ENCODE results near the gene PLPPR5. TPM values are rescaled to one million over a fixed set of nuclear protein-coding genes. Genes with fewer than 3 reads are reported as not detected.

PLPPR5 gene
- total and polyA plus RNA-seq, 2 of the 4 experiments (the other 2 are of a cell fraction), result under 0.01 to 0.05 TPM

- H4K8ac ChIP-seq (ENCODE audit: low read depth in 2 of 2, low read length in 2 of 2), result no peak overlapping the region
- DNase-seq, result no peak
- H3K36me3 ChIP-seq (ENCODE audit: control insufficient read depth, insufficient read depth, low read length), result no peaks in the 10 kb centered on the region
- no peak overlapping the region for H2BK15ac ChIP-seq (ENCODE audit: low read depth, low read length)
- no peak overlapping the region for H3K56ac ChIP-seq (ENCODE audit: extremely low read depth, insufficient read depth, low read length)
- no peak overlapping the region for H3K27ac ChIP-seq (ENCODE audit: insufficient read depth, low read length)
- no peaks in the 10 kb centered on the region for H3K27me3 ChIP-seq (ENCODE audit: control insufficient read depth, insufficient read depth, low read length)
- H2BK120ac ChIP-seq (ENCODE audit: low read depth, low read length), result no peak overlapping the region
- H4K20me1 ChIP-seq (ENCODE audit: insufficient read depth, low read length), result no peaks in the 10 kb centered on the region
- H3K4ac ChIP-seq (ENCODE audit: low read depth, low read length), result no peak overlapping the region
- no CpG with 5 or more reads among the region's 4 CpGs for WGBS, 2 experiments (ENCODE audit: extremely low coverage in 2 of 2, insufficient read length in 1 of 2)
- no peak overlapping the region for H3K18ac ChIP-seq (ENCODE audit: low read depth, low read length)
- no peak for ATAC-seq (ENCODE audit: low read depth)
- H4K91ac ChIP-seq (ENCODE audit: insufficient read depth, low read depth, low read length), result no peak overlapping the region
- no peaks in the 10 kb centered on the region for H3K9me3 ChIP-seq (ENCODE audit: control insufficient read depth, insufficient read depth, low read length)
- H3K79me1 ChIP-seq (ENCODE audit: low read depth in 1 of 2, low read length in 2 of 2), result no peaks in the 10 kb centered on the region
- no peaks in the 10 kb centered on the region for H3K9me1 ChIP-seq (ENCODE audit: insufficient read depth, low read length)
- intact Hi-C loops (cut with micrococcal nuclease), result loop anchor here (10.0 kb wide), 2 partner anchors 823 to 853 kb away; no protein-coding TSS in a partner anchor
- CTCF ChIA-PET, result no interaction called here
- H3K14ac ChIP-seq (replicated peaks; ENCODE audit: low read depth, low read length), result no peak overlapping the region
- no peak overlapping the region for H2BK20ac ChIP-seq (ENCODE audit: low read depth, low read length)
- no peak overlapping the region for H3K4me2 ChIP-seq (ENCODE audit: low read depth, low read length)
- H2AK5ac ChIP-seq (ENCODE audit: low read depth, low read length), result no peak overlapping the region
- H2BK5ac ChIP-seq (ENCODE audit: low read depth, low read length, poor library complexity, severe bottlenecking), result no peak overlapping the region
- TF ChIP-seq RFX5 (IDR thresholded peaks at IDR 0.05; ENCODE audit: low read depth, low read length) (no peak), NFE2L2 (IDR thresholded peaks at IDR 0.05; ENCODE audit: low read depth, low read length) (no peak), CEBPB (IDR thresholded peaks at IDR 0.05; ENCODE audit: low read depth, low read length) (no peak), RCOR1 (IDR thresholded peaks at IDR 0.05; ENCODE audit: insufficient replicate concordance, low read length) (no peak), CTCF (conservative IDR thresholded peaks at IDR 0.05; ENCODE audit: low read depth, low read length) (no peak), FOS (IDR thresholded peaks at IDR 0.05; ENCODE audit: low read depth, low read length) (no peak), POLR2A (IDR thresholded peaks at IDR 0.05; ENCODE audit: low read depth, low read length) (no peak), BHLHE40 (IDR thresholded peaks at IDR 0.05; ENCODE audit: low read depth, low read length) (no peak), RAD21 (IDR thresholded peaks at IDR 0.05; ENCODE audit: low read length) (no peak), MXI1 (IDR thresholded peaks at IDR 0.05; ENCODE audit: borderline replicate concordance, low read depth, low read length) (no peak), MAFK (IDR thresholded peaks at IDR 0.05; ENCODE audit: low read depth, low read length) (no peak), SMC3 (IDR thresholded peaks at IDR 0.05; ENCODE audit: low read depth, low read length) (no peak), ELK1 (IDR thresholded peaks at IDR 0.05; ENCODE audit: borderline replicate concordance, low read depth, low read length) (no peak), CHD1 (IDR thresholded peaks at IDR 0.05; ENCODE audit: low read depth, low read length) (no peak), USF2 (IDR thresholded peaks at IDR 0.05; ENCODE audit: low read depth, low read length) (no peak), MAZ (IDR thresholded peaks at IDR 0.05; ENCODE audit: borderline replicate concordance, low read depth, low read length) (no peak)
- no peak overlapping the region for H4K5ac ChIP-seq (ENCODE audit: low read depth, low read length)
- H3K23ac ChIP-seq (ENCODE audit: low read depth, low read length), result no peak overlapping the region
- H3K4me3 ChIP-seq (ENCODE audit: insufficient read depth, low read depth, low read length), result no peak overlapping the region
- in situ Hi-C loops (cut with MboI; ENCODE audit: low sequenced_read_pairs), result loop anchor here (25.0 kb wide), 1 partner anchor 605 kb away; no protein-coding TSS in a partner anchor
- no peak overlapping the region for H2AK9ac ChIP-seq (replicated peaks; ENCODE audit: low read depth, low read length, poor library complexity)
- POLR2A ChIA-PET (ENCODE audit: unreplicated experiment), result no interaction called here
- no peaks in the 10 kb centered on the region for H3K4me1 ChIP-seq (ENCODE audit: control insufficient read depth, insufficient read depth, low read length)
- no peak overlapping the region for H2AFZ ChIP-seq (replicated peaks; ENCODE audit: low read length, poor library complexity)
- H3K9ac ChIP-seq (ENCODE audit: low read depth, low read length), result no peak overlapping the region
- dilution Hi-C loops (cut with HindIII; ENCODE audit: low sequenced_read_pairs, unreplicated experiment), result no loop called here
- no TSS peak for BruUV-seq (replicated peaks)
Measured at GRCh38 chr1:98881901-98882300, 122.8 kb downstream of the PLPPR5 start.
